Neural crest cell (in vitro differentiated cells): ENCODE measurements around the gene RLF. TPM values are rescaled to one million over a fixed set of nuclear protein-coding genes. Genes with fewer than 3 reads are reported as not detected.

Source experiments
- DNase-seq: peaks from one replicate; pipeline ENCODE4 v3.0.0; 2021; ENCODE audit warnings: low read depth, mixed read lengths, low spot score
- H3K27ac Mint-ChIP-seq: one replicate; pipeline ENCODE4 v1.8.0; 2021; ENCODE audit warnings: mild to moderate bottlenecking, mixed read lengths; ENCODE audit not compliant: unreplicated experiment
- H3K27me3 Mint-ChIP-seq: 2 replicates; pipeline ENCODE4 v1.8.0; 2021; ENCODE audit warnings: low read depth, mild to moderate bottlenecking, mixed read lengths
- H3K36me3 Mint-ChIP-seq: 2 replicates; pipeline ENCODE4 v1.8.0; 2021; ENCODE audit warnings: low read depth, mild to moderate bottlenecking, mixed read lengths
- H3K4me1 Mint-ChIP-seq: 2 replicates; pipeline ENCODE4 v1.8.0; 2021; ENCODE audit warnings: mixed read lengths
- H3K4me3 Mint-ChIP-seq: one replicate; pipeline ENCODE4 v1.8.0; 2021; ENCODE audit warnings: mild to moderate bottlenecking, mixed read lengths
- H3K9me3 Mint-ChIP-seq: 2 replicates; pipeline ENCODE4 v1.8.0; 2021; ENCODE audit warnings: mixed read lengths
- CTCF ChIP-seq: fragments of 200-600 bp; sonication (generic); conservative IDR thresholded peaks from 2 replicates; pipeline ENCODE4 v1.5.0; 2021; ENCODE audit warnings: antibody characterized with exemption, mild to moderate bottlenecking
- total RNA-seq: library from RNA; stranded (reverse); gene quantifications from 2 replicates; pipeline ENCODE4 v1.2.1, GENCODE V29; 2021

Gene RLF
- total RNA-seq, 1 donor from 2014 or later, result 24.0 TPM

GRCh38 chr1:40258445-40258769 lies 97.2 kb downstream of the RLF start:
- DNase-seq, result no peak
- H3K9me3 Mint-ChIP-seq, result no peaks in the 10 kb centered on the region
- H3K27me3 Mint-ChIP-seq, result no peaks in the 10 kb centered on the region
- peaks cover 20% of the 10 kb centered on the region for H3K4me1 Mint-ChIP-seq
- H3K4me3 Mint-ChIP-seq, result peak overlapping the region; percentile 96
- peak overlapping the region; percentile 99 for H3K27ac Mint-ChIP-seq
- peaks cover 8% of the 10 kb centered on the region for H3K36me3 Mint-ChIP-seq
- TF ChIP-seq CTCF, result no peak

- H3K4me1 Mint-ChIP-seq, result no peaks in the 10 kb centered on the region
- H3K4me3 Mint-ChIP-seq, result no peak overlapping the region
- peaks cover 10% of the 10 kb centered on the region for H3K36me3 Mint-ChIP-seq
- no peak for DNase-seq
- no peaks in the 10 kb centered on the region for H3K27me3 Mint-ChIP-seq
- H3K27ac Mint-ChIP-seq, result no peak overlapping the region
- no peak for TF ChIP-seq CTCF
- no peaks in the 10 kb centered on the region for H3K9me3 Mint-ChIP-seq
These were observed 103.2 kb downstream of the RLF start for GRCh38 chr1:40264354-40264781.

- Mint-ChIP-seq H3K9me3 (no peaks in the 10 kb centered on the region), H3K27ac (no peak overlapping the region), H3K27me3 (no peaks in the 10 kb centered on the region), H3K4me1 (no peaks in the 10 kb centered on the region), H3K36me3 (peaks cover 12% of the 10 kb centered on the region), H3K4me3 (no peak overlapping the region)
- DNase-seq, result no peak
- no peak for TF ChIP-seq CTCF
These were observed 104.1 kb downstream of the RLF start for GRCh38 chr1:40265298-40265697.

GRCh38 chr1:40265919-40266318 lies 104.7 kb downstream of the RLF start:
- Mint-ChIP-seq H3K4me3 (no peak overlapping the region), H3K36me3 (peaks cover 12% of the 10 kb centered on the region), H3K27ac (no peak overlapping the region), H3K4me1 (no peaks in the 10 kb centered on the region), H3K9me3 (no peaks in the 10 kb centered on the region), H3K27me3 (no peaks in the 10 kb centered on the region)
- no peak for DNase-seq
- TF ChIP-seq CTCF, result no peak

- Mint-ChIP-seq H3K27ac (peak overlapping the region; percentile 71), H3K36me3 (peaks cover 11% of the 10 kb centered on the region), H3K4me1 (no peaks in the 10 kb centered on the region), H3K9me3 (no peaks in the 10 kb centered on the region), H3K27me3 (no peaks in the 10 kb centered on the region), H3K4me3 (no peak overlapping the region)
- DNase-seq, result no peak
- no peak for TF ChIP-seq CTCF
These were observed 105.8 kb downstream of the RLF start for GRCh38 chr1:40266786-40267535.
